Psoas muscle (tissue), 8 donors: ENCODE results near the gene ABCC1. TPM values are rescaled to one million over a fixed set of nuclear protein-coding genes. Genes with fewer than 3 reads are reported as not detected.

Experiments used
- ATAC-seq, 4 donors: fragments of 200-7000 bp; cut with Tn5 transposase; one replicate each; pipeline ENCODE4 v1.9.1; 2020; ENCODE audit warnings: moderate library complexity in 3 of 4, mild to moderate bottlenecking in 2 of 4
- DNase-seq, 2 donors: peaks; one replicate each; pipeline ENCODE4 v3.0.0-alpha.2; 2020
- H3K27ac ChIP-seq: fragments of 200-600 bp; one replicate; pipeline ENCODE4 v1.8.0; 2022
- H3K27me3 ChIP-seq, 3 donors: fragments of 200-600 bp in 1 of 3; one replicate each; pipeline versions ENCODE4 v1.6.1 to v1.8.0; 2013 to 2022; ENCODE audit warnings: low read length in 2 of 3, mild to moderate bottlenecking in 2 of 3, moderate library complexity in 1 of 3; ENCODE audit not compliant: insufficient read depth in 3 of 3
- H3K36me3 ChIP-seq, 2 donors: fragments of 200-600 bp in 1 of 2; one replicate each; pipeline versions ENCODE4 v1.6.1 to v1.8.0; 2013 to 2022; ENCODE audit warnings: low read depth in 1 of 2, mild to moderate bottlenecking in 1 of 2, moderate library complexity in 1 of 2; ENCODE audit not compliant: insufficient read depth in 1 of 2
- H3K4me1 ChIP-seq: fragments of 200-600 bp; one replicate; pipeline ENCODE4 v1.8.0; 2022
- H3K4me3 ChIP-seq: fragments of 200-600 bp; one replicate; pipeline ENCODE4 v1.8.0; 2022; ENCODE audit warnings: mild to moderate bottlenecking
- H3K9me3 ChIP-seq: fragments of 200-600 bp; one replicate; pipeline ENCODE4 v1.8.0; 2022
- WGBS, 3 donors: extraction: QIAGEN DNeasy Blood & Tissue Kit; methylation state at CpG; one replicate each; pipeline versions ENCODE4 v1.1.6 to v1.1.7; 2013; 5-methylcytosine and 5-hydroxymethylcytosine counted together
- intact Hi-C, 2 donors: fragments of 100-400 bp; cut with DNase I; formaldehyde crosslinking; loops; one replicate each; pipeline versions ENCODE4 v1.11.0 to v1.14.2; 2022
- polyA plus RNA-seq, 3 donors: library from polyadenylated mRNA; stranded (reverse); fragments of 200-250 nt; gene quantifications; one replicate each; pipeline ENCODE4 v1.2.3, GENCODE V29; 2013
- total RNA-seq, 4 donors: library from RNA; stranded (reverse); fragmentation: NEBNext Ultra II Directional in 2 of 4; extraction: Animal tissue kit (Norgen Biotek cat#: 25700) in 2 of 4; gene quantifications; one replicate each; pipeline versions ENCODE4 v1.2.1 to v1.2.4, GENCODE V29; 2021 to 2023
- TF ChIP-seq, protein P1 (sequence below): fragments of 200-600 bp; IDR thresholded peaks from one replicate; pipeline ENCODE4 v1.8.0; 2022; ENCODE audit warnings: antibody characterized with exemption
- donor health status: healthy with polysubstance abuse.
- donor health status: DM: no; HTN: no; CAD: no; lungs with moderate emphysema.
- donor health status: Bipolar disorder and iron deficiency.
- donor health status: healthy.
- donor health status: DM: yes; HTN: yes; CAD: no.
- donor health status: DM: no; HTN: no; CAD: no.
- donor health status: DM: no; HTN: no; CAD: no.
- donor health status: DM: yes; HTN: yes; CAD: no.

The ABCC1 gene
- total and polyA plus RNA-seq, 7 donors, result 7.4 to 36.5 (median 20.5) TPM

DNA sequence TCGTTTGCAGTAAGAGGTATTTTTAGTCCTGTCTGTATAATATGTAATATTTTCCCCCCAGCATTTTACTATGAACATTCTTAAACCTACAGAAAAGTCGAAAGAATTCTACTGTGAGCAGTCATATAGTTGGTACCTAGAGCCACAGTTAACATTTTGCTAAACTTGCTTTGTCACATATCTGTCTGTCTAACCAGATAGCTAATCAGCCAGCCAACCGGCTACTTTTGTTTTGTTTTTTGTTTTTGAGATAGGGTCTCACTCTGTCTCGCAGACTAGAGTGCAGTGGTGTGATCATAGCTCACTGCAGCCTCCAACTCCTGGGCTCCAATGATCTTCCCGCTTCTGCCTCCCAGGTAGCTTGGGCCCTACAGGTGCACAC, 73.3 kb downstream of the ABCC1 start:
- intact Hi-C loops, result loop anchor here (5.0 to 10.0 kb wide), 2 partner anchors 40 to 68 kb away; no protein-coding TSS in a partner anchor
- Histone ChIP-seq H3K27ac (peak overlapping the region; percentile 84), H3K4me3 (peak overlapping the region; percentile 35), H3K27me3 (no peaks in the 10 kb centered on the region), H3K36me3 (peaks cover 0 to 27% of the 10 kb centered on the region in 2 donors), H3K4me1 (peaks cover 47% of the 10 kb centered on the region), H3K9me3 (no peaks in the 10 kb centered on the region)
- ATAC-seq (no peak), DNase-seq (no peak)
- WGBS, 3 donors, result 56 to 77% (median 66%) methylated on average over 5 of the region's 5 CpGs
- TF ChIP-seq, protein P1, sequence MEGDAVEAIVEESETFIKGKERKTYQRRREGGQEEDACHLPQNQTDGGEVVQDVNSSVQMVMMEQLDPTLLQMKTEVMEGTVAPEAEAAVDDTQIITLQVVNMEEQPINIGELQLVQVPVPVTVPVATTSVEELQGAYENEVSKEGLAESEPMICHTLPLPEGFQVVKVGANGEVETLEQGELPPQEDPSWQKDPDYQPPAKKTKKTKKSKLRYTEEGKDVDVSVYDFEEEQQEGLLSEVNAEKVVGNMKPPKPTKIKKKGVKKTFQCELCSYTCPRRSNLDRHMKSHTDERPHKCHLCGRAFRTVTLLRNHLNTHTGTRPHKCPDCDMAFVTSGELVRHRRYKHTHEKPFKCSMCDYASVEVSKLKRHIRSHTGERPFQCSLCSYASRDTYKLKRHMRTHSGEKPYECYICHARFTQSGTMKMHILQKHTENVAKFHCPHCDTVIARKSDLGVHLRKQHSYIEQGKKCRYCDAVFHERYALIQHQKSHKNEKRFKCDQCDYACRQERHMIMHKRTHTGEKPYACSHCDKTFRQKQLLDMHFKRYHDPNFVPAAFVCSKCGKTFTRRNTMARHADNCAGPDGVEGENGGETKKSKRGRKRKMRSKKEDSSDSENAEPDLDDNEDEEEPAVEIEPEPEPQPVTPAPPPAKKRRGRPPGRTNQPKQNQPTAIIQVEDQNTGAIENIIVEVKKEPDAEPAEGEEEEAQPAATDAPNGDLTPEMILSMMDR, result no peak

DNA sequence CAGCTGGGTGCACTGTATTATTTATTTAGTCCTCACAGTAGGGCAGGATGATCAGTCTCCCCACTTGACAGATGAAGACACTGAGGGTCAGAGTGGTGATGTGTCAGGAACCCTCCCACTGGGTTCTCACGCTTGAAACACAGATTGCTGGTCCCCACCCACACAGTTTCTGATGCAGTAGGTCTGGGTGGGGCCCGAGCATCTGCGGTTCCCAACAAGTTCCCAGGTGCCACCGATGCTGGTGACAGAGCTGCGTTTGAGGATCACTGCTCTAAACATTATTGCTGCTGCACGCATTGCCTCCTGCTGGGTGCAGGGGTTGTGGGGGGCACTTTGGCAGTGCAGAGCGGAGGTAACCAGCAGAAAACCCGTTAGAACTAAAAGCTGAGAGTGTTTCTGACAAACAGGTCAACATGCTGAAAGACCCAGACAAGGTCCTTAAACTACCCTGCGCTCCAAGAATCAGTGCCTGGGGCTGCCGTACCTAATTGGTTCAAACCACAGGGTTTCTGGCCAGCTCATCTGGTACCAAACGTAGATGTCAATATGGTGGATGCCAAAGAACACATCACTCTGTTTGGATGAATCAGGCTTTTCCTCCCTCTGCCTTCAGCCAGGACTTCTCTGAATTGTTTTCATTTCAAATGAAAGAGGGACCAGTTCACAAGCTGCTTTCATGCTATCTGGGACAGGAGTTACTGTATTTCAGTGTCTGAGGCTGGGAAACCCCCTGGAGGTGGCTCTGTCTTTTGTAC, 76.0 kb downstream of the ABCC1 start:
- H3K9me3 ChIP-seq, result no peaks in the 10 kb centered on the region
- no peaks in the 10 kb centered on the region for H3K36me3 ChIP-seq
- intact Hi-C loops, result loop anchor here in 1 of 2 donors (10.0 kb wide), 1 partner anchor 71 kb away; no protein-coding TSS in a partner anchor
- TF ChIP-seq, protein P1, result no peak
- DNase-seq (no peak), ATAC-seq (no peak)
- H3K4me1 ChIP-seq, result peaks cover 57% of the 10 kb centered on the region
- no peaks in the 10 kb centered on the region for H3K27me3 ChIP-seq
- 59 to 79% (median 64%) methylated on average over 11 of the region's 11 CpGs for WGBS, 3 donors
- no peak overlapping the region for H3K4me3 ChIP-seq
- peak overlapping the region; percentile 46 for H3K27ac ChIP-seq

DNA sequence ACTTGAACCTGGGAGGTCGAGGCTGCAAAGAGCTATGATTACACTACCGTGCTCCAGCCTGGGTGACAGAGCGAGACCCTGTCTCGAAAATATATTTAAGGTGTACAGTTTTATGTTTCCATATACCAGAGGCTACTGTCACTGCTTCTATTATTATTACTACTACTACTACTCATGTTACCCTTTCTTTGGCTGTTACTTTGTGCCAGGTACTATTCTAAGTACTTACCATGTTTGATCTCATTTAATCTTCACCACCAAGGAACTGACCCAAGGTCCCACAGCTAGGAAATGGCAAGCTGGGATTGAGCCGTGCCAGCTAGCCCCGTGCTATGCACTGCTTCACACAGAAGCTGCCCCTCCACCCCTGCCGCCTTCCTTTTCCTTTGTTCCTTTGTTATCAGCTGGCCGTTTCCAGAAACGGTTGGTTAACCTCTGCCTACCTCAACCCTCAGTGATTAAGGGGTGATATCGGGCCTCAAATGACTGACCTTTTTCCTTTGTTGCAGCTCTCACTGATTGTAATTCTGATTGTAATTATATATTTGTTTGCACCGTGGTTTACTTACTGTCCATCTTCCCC, 78.4 kb downstream of the ABCC1 start:
- Histone ChIP-seq H3K27me3 (no peaks in the 10 kb centered on the region), H3K9me3 (no peaks in the 10 kb centered on the region), H3K4me1 (peaks cover 40% of the 10 kb centered on the region), H3K27ac (peak overlapping the region; percentile 44), H3K36me3 (peaks cover 2 to 10% of the 10 kb centered on the region in 2 donors), H3K4me3 (no peak overlapping the region)
- DNase-seq (no peak), ATAC-seq (peak; percentile 11 to 72 (median 62))
- intact Hi-C loops, result loop anchor here in 1 of 2 donors (10.0 kb wide), 1 partner anchor 73 kb away; no protein-coding TSS in a partner anchor
- TF ChIP-seq, protein P1, result no peak
- WGBS, 3 donors, result 38 to 56% (median 45%) methylated on average over 11 of the region's 11 CpGs

DNA sequence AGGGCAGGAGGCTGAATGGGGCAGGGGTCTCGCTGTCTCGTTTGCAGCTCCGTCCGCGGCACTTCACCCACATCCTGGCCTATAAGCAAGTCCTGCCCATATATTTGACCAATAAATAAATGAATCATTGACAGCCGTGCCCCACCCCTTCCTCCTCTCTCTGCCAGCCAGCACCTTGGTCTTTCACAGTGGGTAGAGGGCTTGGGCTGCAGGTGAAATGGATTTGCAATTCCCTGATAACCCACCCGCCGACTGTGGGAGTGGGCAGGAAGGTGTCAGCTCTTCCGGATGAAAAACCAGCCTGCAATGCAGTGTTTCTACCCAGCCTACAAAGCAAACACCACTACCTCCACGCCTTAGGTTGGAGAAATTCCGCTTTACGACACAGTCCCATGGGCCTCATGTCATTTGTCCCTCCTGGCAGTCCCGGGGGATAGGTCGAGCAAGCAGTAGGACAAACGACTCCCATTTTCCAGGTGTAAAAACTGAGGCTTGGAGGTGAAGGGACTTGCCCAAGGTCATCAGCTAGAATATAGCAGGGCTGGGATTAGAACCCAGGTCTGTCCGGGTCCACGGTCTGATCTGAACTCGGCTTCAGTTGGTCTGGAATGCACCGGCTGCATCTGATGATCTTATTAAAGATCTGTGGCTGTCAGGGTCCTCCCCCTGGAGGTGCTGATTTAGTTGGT, 79.0 kb downstream of the ABCC1 start:
- WGBS, 3 donors, result 83 to 90% (median 88%) methylated on average over 19 of the region's 19 CpGs
- Histone ChIP-seq H3K9me3 (no peaks in the 10 kb centered on the region), H3K4me1 (peaks cover 37% of the 10 kb centered on the region), H3K4me3 (no peak overlapping the region), H3K36me3 (peaks cover 2 to 10% of the 10 kb centered on the region in 2 donors), H3K27me3 (no peaks in the 10 kb centered on the region), H3K27ac (peak overlapping the region; percentile 44)
- intact Hi-C loops, result loop anchor here in 1 of 2 donors (10.0 kb wide), 1 partner anchor 74 kb away; no protein-coding TSS in a partner anchor
- DNase-seq (no peak), ATAC-seq (no peak)
- TF ChIP-seq, protein P1, result no peak
